Measurements from ENCODE around the gene ARHGAP12.

ARHGAP12 gene

GRCh38 chr10:31954410-31955191 lies 26.0 kb upstream of the ARHGAP12 start:
- H3K4me3 ChIP-seq (ENCODE audit: low read length): no peak overlapping the region
- no peak for TF ChIP-seq CTCF (conservative IDR thresholded peaks at IDR 0.05; ENCODE audit: low read length)
- no peak for DNase-seq (ENCODE audit: low read depth)

- DNase-seq (ENCODE audit: low read depth): no peak
- no peak for TF ChIP-seq CTCF (conservative IDR thresholded peaks at IDR 0.05; ENCODE audit: low read length)
- H3K4me3 ChIP-seq (ENCODE audit: low read length): no peak overlapping the region
Observed at GRCh38 chr10:31953480-31953879, 24.8 kb upstream of the ARHGAP12 start.

- no peak for TF ChIP-seq CTCF (conservative IDR thresholded peaks at IDR 0.05; ENCODE audit: low read length)
- DNase-seq (ENCODE audit: low read depth): no peak
- H3K4me3 ChIP-seq (ENCODE audit: low read length): no peak overlapping the region
Observed at GRCh38 chr10:31953080-31953479, 24.4 kb upstream of the ARHGAP12 start.

- no peak for TF ChIP-seq CTCF (conservative IDR thresholded peaks at IDR 0.05; ENCODE audit: low read length)
- H3K4me3 ChIP-seq (ENCODE audit: low read length): no peak overlapping the region
- DNase-seq (ENCODE audit: low read depth): no peak
Observed at GRCh38 chr10:31952066-31952465, 23.4 kb upstream of the ARHGAP12 start.

GRCh38 chr10:31949266-31949665 lies 20.6 kb upstream of the ARHGAP12 start:
- H3K4me3 ChIP-seq (ENCODE audit: low read length): no peak overlapping the region
- no peak for DNase-seq (ENCODE audit: low read depth)
- TF ChIP-seq CTCF (conservative IDR thresholded peaks at IDR 0.05; ENCODE audit: low read length): no peak

- no peak for TF ChIP-seq CTCF (conservative IDR thresholded peaks at IDR 0.05; ENCODE audit: low read length)
- peak overlapping the region; percentile 8 for H3K4me3 ChIP-seq (ENCODE audit: low read length)
- DNase-seq (ENCODE audit: low read depth): no peak
Observed at GRCh38 chr10:31948021-31948420, 19.4 kb upstream of the ARHGAP12 start.
